Measurements from ENCODE around the gene BTN1A1.

DNA sequence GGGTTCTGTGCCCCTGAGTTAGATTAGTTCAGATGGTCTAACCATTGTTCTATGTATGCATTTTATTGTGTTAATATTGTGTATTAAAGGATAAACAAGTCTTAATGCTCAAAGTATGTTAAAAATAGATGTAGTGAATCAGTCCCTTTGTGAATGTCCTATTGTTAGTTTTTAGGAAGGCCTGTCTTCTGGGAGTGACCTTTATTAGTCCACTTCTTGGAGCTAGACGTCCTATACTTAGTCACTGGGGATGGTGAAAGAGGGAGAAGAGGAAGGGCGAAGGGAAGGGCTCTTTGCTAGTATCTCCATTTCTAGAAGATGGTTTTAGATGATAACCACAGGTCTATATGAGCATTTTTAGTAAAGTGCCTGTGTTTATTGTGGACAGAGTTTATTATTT, 25.7 kb downstream of the BTN1A1 start:
- TF ChIP-seq POLR2A (IDR thresholded peaks at IDR 0.05; ENCODE audit: low read length) = no peak
- no peak for TF ChIP-seq NR3C1 (IDR thresholded peaks at IDR 0.05)
- no peak for TF ChIP-seq ZFP36 (IDR thresholded peaks at IDR 0.05; ENCODE audit: borderline replicate concordance, partially characterized antibody)
- no peak for TF ChIP-seq CHD2 (IDR thresholded peaks at IDR 0.05; ENCODE audit: low read length, partially characterized antibody)
- TF ChIP-seq, protein P1, sequence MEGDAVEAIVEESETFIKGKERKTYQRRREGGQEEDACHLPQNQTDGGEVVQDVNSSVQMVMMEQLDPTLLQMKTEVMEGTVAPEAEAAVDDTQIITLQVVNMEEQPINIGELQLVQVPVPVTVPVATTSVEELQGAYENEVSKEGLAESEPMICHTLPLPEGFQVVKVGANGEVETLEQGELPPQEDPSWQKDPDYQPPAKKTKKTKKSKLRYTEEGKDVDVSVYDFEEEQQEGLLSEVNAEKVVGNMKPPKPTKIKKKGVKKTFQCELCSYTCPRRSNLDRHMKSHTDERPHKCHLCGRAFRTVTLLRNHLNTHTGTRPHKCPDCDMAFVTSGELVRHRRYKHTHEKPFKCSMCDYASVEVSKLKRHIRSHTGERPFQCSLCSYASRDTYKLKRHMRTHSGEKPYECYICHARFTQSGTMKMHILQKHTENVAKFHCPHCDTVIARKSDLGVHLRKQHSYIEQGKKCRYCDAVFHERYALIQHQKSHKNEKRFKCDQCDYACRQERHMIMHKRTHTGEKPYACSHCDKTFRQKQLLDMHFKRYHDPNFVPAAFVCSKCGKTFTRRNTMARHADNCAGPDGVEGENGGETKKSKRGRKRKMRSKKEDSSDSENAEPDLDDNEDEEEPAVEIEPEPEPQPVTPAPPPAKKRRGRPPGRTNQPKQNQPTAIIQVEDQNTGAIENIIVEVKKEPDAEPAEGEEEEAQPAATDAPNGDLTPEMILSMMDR (IDR thresholded peaks at IDR 0.05) = no peak
- TF ChIP-seq, protein P2, sequence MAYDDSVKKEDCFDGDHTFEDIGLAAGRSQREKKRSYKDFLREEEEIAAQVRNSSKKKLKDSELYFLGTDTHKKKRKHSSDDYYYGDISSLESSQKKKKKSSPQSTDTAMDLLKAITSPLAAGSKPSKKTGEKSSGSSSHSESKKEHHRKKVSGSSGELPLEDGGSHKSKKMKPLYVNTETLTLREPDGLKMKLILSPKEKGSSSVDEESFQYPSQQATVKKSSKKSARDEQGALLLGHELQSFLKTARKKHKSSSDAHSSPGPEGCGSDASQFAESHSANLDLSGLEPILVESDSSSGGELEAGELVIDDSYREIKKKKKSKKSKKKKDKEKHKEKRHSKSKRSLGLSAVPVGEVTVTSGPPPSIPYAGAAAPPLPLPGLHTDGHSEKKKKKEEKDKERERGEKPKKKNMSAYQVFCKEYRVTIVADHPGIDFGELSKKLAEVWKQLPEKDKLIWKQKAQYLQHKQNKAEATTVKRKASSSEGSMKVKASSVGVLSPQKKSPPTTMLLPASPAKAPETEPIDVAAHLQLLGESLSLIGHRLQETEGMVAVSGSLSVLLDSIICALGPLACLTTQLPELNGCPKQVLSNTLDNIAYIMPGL (CRISPR knock-in tag; IDR thresholded peaks at IDR 0.05; ENCODE audit: borderline replicate concordance) = no peak
- no peak for TF ChIP-seq EHMT2 (IDR thresholded peaks at IDR 0.05; ENCODE audit: low read depth)
- TF ChIP-seq SMC3 (IDR thresholded peaks at IDR 0.05) = no peak
